HL-60/S4 (cell line): Measurements from ENCODE around the gene SH2D3C.

Experiments used
- in situ Hi-C: fragments of 300-500 bp; cut with MboI; formaldehyde crosslinking; loops from 2 replicates; pipeline ENCODE4 v1.14.3; 2022; ENCODE audit warnings: low sequenced_read_pairs

Gene SH2D3C

DNA sequence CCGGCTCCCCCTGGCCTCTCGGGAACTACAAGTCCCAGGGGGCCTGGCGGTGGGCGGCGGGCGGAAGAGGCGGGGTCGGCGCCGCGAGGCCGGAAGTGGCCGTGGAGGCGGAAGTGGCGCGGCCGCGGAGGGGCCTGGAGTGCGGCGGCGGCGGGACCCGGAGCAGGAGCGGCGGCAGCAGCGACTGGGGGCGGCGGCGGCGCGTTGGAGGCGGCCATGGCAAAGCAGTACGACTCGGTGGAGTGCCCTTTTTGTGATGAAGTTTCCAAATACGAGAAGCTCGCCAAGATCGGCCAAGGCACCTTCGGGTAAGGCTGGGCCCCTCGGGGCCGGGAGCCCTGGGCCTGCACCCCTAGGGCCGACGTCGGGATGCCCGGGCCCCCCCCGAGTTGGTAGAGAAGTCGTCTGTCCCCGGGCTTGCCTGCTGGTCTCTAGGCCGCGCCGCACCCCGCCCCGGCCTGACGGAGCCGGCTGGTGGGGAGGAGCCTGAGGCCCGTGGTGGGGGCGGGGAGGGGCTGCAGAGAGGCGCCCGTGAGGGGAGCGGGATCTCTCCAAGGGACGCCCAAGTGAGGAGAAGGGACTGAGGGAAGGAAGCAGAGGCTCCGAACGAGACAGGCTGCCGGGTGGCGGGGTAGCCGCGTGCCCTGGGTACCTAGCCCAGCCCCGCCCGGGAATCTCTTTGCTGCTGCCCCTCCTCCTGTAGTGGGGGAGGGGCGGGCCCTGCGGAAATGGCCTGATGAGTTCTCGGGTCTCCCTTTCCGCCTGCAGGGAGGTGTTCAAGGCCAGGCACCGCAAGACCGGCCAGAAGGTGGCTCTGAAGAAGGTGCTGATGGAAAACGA, 7.7 kb upstream of the SH2D3C start, which contains the start of gene CDK9:
Gene CDK9 (plus strand): TSS at position 102 of the 840 bp plus-strand sequence. CDS start 115 bp downstream, at position 217.
- in situ Hi-C loops: no loop called here

- in situ Hi-C loops: no loop called here
Observed at GRCh38 chr9:127785023-127785932, 6.8 kb upstream of the SH2D3C start.

GRCh38 chr9:127783111-127784008, 4.9 kb upstream of the SH2D3C start:
- in situ Hi-C loops: loop anchor here (5.0 kb wide), 1 partner anchor 46 kb away; the partner anchor contains the start of gene TOR2A

GRCh38 chr9:127781806-127782205, 3.3 kb upstream of the SH2D3C start:
- in situ Hi-C loops: loop anchor here (5.0 kb wide), 1 partner anchor 45 kb away; the partner anchor contains the start of gene TOR2A

- in situ Hi-C loops: loop anchor here (5.0 kb wide), 1 partner anchor 44 kb away; the partner anchor contains the start of gene TOR2A
Observed at GRCh38 chr9:127780909-127781308, 2.4 kb upstream of the SH2D3C start.

- in situ Hi-C loops: loop anchor here (5.0 kb wide), 1 partner anchor 43 kb away; the partner anchor contains the start of gene TOR2A
Observed at GRCh38 chr9:127780126-127780885, 1.8 kb upstream of the SH2D3C start.

- in situ Hi-C loops: no loop called here
Observed at GRCh38 chr9:127779136-127779981, 893 bp upstream of the SH2D3C start.

DNA sequence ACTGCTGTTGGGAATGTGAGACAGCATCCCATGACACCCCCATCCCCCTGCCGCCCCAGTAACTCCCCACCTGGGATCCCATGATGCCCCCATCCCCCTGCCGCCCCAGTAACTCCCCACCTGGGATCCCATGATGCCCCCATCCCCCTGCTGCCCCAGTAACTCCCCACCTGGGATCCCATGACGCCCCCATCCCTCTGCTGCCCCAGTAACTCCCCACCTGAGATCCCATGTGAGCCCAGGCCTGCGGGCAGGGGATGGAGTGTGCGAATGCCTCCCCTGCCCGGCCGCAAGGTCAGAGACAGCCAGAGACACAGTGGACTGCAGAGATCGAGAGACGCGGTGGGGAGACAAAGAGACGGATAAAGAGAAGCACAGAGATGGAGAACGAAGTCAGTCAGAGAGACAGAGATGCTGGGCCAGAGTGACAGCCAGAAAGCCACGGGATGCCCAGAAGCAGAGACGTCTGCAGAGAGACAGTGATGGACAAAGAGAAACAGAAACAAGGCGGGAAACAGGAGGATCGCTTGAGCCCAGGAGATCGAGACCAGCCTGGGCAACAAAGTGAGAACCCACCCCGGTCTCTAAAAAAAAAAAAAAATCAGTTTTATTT, 992 bp downstream of the SH2D3C start:
- in situ Hi-C loops: no loop called here

GRCh38 chr9:127776924-127777289, 1.6 kb downstream of the SH2D3C start:
- in situ Hi-C loops: no loop called here

DNA sequence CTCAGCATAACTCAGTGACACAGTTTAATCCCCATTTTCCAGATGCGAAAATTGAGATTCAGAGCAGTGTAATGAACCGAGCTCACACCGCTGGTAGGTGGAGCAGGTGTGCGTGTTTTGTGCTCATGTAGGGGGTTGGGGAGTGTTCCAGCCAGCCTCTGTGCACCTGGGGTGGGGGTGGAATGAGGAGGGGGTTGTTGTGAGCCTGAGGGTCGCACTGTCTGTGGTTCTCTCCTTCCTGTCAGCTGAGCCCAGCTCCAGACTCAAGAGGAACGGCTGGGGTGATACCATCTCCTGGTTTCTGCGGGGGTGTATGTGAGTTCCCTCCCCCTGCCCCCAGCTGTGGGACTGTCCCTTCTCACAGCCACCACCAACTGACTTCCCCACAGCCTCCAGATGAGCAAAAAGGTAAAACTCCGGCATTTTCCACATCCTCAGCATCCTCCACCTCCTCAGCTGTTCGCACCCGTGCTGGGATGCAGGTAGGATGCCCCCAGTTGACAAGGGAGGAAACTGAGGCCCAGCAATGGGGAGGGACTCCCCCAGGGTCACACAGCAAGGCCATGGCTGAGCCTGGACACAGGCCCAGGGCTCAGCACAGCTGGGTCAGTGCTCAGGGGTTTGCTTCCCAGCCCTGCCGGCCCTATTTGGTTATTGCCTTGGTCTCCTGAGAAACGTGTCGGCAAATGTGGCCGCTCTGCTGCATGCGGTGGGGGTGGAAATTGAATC, 2.1 kb downstream of the SH2D3C start:
- in situ Hi-C loops: no loop called here

DNA sequence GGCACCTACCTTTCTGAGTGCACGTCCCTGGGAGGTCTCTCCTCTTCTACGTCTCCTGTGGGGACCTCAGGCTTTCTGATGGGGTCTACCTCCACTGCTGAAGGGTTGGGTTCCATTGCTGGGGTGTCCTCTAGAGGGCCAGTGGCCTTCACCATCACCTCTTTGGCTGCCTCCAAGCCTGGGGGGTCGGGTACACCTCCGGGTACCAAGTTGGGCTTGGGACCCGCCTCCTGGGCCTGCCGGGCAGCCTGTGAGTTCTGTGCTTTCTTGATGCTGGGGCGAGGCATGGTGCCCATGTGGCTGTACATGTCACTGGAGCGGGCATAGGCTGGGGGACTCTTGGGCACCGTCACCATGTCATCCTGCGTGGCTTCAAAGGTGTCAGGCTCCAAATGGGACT, 4.5 kb downstream of the SH2D3C start:
- in situ Hi-C loops: no loop called here

DNA sequence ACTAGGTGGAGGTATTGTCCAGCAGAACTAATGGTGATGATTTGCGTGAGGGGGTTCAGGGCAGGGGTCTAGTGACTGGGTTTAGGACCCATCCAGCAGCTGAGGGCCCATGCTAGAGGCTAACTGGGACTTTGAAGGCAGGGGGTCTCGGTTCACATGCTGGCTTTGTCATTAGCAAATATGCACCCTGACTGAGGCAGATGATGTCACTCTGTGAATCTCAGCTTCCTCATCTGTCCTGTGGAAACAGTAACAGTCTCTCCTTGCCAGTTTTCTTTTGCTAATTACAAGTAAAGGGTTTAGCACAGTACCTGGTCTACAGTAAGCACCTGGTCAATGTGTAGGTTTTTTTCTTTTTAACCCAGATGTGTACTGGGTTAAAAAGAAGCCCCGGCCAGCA, 5.2 kb downstream of the SH2D3C start:
- in situ Hi-C loops: no loop called here

DNA sequence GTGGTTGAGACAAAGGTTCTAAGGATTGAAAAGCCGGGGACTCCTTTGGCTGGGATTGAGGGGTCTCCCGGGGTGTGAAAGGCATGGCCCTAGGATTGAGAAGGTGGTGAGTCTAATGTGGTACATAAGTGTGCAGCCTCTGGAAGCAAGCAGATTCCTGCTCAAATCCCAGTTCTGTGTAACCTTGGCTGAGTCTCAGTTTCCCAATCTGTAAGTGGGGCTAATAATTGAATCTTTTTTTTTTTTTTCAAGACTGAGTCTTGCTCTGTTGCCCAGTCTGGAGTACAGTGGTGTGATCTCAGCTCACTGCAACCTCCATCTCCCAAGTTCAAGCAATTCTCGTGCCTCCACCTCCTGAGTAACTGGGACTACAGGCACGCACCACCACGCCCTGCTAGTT, 5.9 kb downstream of the SH2D3C start:
- in situ Hi-C loops: no loop called here

GRCh38 chr9:127771570-127772189, 6.8 kb downstream of the SH2D3C start:
- in situ Hi-C loops: no loop called here

DNA sequence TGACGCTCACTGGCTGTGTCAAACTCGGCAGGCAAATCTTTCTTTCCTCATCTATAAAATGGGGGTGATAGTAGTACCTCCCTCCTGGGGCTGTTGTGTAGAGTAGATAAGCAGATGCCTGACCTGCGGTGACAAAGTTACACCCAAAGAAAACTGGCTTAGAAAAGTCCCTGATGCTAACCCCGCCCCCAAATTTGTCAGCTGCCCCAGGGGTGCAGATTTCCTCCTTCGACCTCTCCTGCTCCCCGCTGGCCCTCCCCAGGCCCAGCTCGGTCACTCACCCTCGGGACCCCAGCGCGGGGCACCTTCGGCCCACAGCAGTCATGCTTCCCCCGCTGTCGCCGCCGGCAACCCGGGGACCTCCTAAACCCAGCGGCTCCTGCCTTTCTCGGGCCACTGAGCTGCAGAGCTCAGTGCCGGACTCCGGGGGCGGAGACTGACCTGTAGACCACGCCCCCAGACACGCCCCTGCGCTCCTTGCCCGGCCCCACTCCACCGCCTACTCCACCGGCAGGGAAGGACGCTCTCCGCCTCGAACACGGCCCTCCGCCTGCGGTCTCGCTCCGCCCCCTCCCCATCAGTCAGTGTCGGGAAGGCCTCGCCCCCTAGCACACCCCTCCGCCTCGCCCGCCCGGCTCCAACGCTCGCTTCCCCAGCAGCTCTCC, 7.4 kb downstream of the SH2D3C start:
- in situ Hi-C loops: no loop called here

DNA sequence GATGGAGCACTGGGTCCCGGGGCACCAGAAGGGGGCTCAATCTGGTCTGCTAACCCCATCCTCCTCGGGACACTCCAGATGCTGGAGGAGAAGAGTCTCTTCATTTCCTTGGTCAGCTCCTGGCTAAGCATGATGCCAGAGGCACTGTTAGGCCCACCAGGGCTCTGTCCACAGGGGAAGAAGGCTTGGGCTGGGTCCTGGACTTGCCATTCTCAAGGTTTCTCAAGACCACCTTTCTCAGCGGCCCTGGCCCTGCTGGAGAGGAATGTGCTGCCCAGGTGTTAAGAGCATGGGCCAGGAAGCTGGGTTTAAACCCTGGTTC, 7.9 kb downstream of the SH2D3C start:
- in situ Hi-C loops: no loop called here
